Right hindlimb (tissue), 1 donor: ENCODE data around the gene C1QTNF8.

ENCODE experiments used
- DNase-seq: peaks from one replicate; pipeline ENCODE4 v3.0.0-alpha.2; 2018

C1QTNF8 gene

DNA sequence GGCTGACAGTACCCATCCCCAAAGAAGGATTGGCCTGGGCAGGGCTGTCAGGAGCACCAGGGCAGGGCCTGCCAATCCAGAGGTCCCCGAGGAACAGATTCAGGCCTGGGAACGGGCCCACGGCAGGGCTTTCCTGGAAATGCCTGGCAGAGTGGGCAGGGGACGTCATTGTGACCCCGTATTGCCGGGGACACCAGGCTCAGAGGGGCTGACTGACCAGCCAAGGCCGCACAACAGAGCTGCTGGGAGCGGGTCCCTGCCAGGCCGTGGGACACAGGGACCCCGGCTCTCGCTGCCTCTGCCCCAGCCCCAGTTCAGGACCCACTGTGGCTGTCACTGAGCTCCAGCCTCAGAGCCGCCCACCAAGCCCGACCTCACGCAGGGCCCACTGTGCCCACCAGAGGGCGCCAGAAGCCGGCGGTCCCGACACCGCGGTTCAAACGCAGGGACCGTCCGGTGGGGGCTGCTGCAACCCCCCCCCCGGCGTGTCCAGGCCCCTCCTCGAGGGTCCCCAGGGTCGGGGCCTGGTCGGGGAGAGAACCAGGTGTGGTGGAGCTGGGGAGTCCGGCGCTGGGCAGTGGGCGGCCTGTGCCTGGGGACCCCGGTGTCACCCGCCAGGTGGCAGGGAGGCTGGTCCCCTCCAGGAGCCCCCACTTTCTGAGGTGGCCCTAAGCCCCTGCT, 38.7 kb downstream of the C1QTNF8 start:
- DNase-seq = peak; percentile 58

- DNase-seq = no peak
Observed at GRCh38 chr16:1056196-1056595, 39.8 kb downstream of the C1QTNF8 start.

DNA sequence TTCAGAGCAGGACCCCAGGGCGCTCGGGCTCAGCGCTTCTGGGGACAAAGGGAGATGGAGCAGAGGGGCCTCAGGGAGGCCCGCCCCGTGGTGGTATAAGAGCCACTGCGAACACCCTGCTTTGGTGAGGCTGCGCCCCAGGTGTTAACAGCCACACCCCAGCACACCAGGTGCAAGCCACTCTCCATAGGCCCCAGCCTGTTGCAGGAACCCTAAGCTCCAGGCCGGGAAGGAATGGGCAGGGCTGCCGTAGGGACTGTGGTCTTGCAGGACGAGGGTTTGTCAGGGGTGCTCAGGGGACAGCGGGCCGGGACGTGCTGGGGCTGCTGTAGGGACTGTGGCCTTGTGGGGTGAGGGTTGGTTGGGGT, 40.5 kb downstream of the C1QTNF8 start:
- no peak for DNase-seq

- peak; percentile 83 for DNase-seq
Observed at GRCh38 chr16:1054660-1055556, 41.1 kb downstream of the C1QTNF8 start.

DNA sequence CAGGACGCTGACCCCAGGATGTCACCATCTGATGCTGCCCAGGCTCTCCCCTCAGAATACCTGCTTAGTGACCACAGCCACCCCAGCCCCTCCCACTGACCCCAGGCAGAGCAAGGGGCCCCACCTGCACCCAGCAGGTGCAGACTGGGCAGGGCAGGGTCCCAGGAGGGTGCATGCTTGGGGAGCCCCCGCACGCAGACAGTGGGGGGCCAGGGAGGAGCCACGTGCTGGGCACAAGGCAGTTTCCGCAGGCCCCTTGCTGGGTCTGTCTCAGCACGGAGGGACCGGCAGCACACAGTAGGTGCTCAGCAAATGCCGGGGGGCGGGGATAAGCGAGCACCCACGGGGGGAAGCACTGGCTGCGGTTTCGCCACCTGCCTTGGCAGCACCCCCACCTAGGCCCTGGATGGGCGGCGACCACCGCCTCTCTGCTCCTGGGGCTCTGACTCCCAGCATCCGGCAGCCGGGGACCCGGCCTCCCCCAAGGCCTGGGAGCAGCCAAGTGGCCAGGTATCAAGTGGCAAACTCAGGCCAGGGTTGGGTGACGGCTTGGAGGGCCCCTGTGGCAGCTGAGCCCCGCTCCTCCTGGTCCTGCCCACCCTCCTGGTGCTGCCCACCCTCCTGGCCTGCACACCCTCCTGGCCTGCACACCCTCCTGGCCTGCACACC, 42.2 kb downstream of the C1QTNF8 start:
- no peak for DNase-seq

GRCh38 chr16:1053121-1053521, 42.9 kb downstream of the C1QTNF8 start:
- DNase-seq = peak; percentile 87

DNA sequence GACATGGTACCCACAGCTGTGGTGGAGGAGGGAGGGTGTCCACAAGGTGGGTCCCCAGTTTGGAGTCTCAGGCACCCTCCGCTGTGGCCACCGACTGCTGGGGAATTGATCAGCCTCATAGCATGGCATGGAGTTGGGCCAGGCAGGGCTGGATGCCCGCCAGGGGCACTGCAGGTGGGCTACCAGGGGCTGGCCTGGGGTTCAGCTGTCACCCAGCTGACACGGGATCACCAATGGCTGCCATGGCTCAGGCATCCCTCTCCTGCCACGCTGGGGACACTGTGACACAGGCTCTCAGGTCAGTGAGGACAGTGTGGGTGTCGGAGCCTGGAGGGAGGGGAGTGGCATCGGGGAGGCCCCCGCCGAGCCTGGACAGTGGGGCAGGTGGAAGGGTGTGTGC, 43.3 kb downstream of the C1QTNF8 start:
- DNase-seq = no peak

- DNase-seq = no peak
Observed at GRCh38 chr16:1051446-1051845, 44.6 kb downstream of the C1QTNF8 start.

DNA sequence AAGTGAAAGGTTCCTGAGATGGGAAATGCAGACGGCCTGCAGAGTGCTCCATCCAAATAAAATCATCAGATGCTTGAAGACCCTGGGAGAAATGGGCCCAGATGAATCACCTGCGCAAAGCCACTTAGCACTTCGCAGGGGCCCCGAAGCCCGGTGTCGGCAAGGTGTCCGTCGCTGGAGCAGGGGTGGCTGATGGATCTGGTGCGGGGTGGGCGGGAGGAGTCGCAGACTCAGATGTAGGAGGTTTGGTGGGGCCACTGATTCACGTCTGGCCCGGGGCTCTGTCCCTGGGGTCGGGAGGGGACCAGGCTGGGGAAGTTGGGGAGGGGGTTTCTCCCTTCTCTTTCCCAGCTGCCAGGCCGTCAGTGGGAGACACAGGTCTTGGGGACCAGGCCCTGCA, 45.1 kb downstream of the C1QTNF8 start:
- no peak for DNase-seq

- DNase-seq = peak; percentile 85
Observed at GRCh38 chr16:1050516-1050915, 45.5 kb downstream of the C1QTNF8 start.

GRCh38 chr16:1049976-1050247, 46.1 kb downstream of the C1QTNF8 start:
- DNase-seq = no peak

GRCh38 chr16:1049113-1049975, 46.7 kb downstream of the C1QTNF8 start:
- no peak for DNase-seq

GRCh38 chr16:1048442-1049112, 47.5 kb downstream of the C1QTNF8 start:
- peak; percentile 93 for DNase-seq

GRCh38 chr16:1047801-1048200, 48.2 kb downstream of the C1QTNF8 start:
- DNase-seq = no peak

GRCh38 chr16:1047123-1047522, 48.9 kb downstream of the C1QTNF8 start:
- DNase-seq = no peak

- peak; percentile 73 for DNase-seq
Observed at GRCh38 chr16:1045993-1046911, 49.8 kb downstream of the C1QTNF8 start.

DNA sequence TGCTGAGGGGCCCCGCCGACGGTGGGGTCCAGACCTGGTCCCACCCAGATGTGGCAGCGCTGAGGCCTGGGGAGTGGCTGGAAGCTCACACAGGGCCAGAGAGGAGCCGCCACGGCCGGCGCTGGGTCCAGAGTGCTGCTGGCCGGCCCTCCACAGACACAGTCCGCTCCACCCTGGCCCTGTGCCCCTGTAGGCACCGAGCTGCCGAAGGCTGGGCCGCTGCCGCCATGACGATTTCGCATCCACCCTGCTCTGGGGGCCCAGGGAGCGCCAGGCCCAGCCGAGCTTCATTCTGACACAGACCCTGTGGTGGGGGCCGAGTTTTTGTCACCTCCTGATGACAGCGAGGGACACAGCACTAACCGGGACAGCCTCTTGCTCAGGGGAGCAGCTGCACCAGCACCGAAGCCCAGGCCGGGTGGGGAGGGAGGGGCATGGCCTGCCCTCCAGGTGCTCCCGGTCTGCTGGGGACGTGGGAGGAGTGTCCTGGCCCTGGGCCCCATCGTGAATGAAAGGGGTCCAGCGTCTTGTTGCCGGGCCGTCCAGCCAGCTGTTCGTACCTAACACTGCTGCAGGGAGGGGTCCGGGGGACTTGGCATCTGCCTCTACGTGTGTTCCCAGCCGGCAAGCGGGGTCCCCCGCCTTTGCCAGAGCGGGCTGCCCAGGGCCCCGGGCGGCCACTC, 50.6 kb downstream of the C1QTNF8 start:
- peak; percentile 89 for DNase-seq

DNA sequence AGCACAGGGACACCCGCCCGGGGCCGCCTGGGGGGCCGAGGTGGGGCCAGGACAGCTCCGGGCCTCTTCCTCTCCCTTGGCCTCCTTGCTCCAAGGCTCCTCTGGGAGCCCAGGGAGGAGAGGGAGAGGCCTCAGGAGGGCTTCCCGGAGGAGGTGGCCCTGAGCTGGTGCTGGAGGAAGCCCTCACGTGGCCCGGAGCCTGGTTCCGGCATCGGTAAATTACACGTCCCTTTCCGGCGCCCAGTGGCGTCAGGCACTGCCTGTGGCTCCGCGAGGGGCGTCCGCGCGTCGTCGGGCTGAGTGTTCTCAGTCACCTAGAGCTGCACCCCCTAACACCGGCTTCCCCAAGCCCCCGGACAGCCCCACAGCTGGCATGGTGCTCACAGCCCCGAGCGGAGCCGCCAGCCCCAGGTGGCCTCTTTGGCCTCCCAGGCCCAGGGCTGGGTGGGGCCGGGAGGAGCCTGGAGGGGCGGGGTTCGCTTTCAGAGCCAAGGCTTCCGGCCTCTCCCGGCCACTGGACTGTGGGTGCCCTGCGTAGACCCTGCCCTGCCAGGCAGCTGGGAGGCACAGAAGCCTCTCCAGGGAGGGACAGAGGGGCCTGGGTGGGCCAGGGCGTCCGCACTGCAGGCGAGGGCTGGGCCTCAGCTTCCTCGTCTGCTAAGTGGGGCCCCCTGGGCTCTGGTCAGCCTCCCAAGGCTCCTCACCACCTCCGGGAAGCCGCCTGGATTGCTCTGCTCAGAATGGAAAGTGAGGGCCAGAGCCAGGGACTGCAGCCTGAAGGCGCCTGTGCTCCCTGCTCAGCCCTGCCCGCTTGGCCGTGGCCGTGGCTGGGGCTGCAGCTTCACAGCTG, 51.4 kb downstream of the C1QTNF8 start:
- DNase-seq = no peak

DNA sequence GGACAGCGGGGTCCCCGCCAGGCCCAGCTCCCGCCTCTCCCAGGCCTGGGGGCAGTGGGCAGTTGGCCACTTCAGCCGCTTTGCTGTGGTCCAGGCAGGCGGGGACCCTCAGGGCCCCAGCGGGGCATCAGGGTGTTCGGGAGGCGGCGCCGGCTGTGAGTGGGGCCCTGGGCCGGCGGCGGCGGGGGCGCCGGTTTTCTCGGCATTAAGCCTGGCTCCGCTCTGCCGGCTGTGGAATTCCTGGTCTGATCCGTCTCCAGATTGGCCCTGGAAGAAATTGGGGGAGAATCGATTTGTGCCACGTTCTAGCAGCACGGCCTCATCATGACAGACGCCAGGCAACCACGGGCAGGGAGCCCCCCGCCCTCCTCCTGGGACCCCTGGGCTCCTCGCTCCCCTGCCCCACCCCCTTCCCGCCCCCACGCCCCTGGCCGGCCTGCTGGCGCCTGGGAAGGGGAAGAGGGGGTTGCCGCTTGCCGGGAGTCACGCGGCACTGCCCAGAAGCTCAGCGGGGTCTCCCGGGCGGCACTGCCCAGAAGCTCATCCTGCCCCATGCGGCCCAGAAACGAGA, 52.1 kb downstream of the C1QTNF8 start:
- DNase-seq = peak; percentile 80
